HG03103 (cell line): ENCODE results near the gene SMARCA4.

Experiments used
- ATAC-seq: cut with Tn5 transposase; IDR thresholded peaks from one replicate; pipeline ENCODE4 v1.9.1; 2021; ENCODE audit warnings: low read depth; ENCODE audit not compliant: unreplicated experiment

Gene SMARCA4

DNA sequence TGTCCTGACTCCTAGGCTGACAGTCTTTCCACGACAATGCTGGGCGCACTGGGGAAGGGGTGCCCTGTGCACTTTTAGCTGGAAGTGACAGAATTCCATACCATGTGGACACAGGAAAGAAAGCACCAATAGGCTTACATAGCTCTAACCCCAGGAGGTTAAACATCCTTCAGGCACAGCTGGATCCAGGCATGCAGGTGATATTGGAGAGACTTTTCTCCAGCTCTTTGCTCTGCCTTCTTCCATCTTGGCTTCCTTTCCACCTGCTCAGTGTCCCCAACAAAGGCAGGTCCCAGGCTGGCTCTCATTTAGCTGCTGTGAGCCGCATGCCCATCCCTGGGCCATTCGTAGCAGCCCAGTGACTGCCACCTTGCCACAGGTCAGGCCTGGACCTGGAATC is 67.3 kb downstream of the SMARCA4 start:
- ATAC-seq: no peak

DNA sequence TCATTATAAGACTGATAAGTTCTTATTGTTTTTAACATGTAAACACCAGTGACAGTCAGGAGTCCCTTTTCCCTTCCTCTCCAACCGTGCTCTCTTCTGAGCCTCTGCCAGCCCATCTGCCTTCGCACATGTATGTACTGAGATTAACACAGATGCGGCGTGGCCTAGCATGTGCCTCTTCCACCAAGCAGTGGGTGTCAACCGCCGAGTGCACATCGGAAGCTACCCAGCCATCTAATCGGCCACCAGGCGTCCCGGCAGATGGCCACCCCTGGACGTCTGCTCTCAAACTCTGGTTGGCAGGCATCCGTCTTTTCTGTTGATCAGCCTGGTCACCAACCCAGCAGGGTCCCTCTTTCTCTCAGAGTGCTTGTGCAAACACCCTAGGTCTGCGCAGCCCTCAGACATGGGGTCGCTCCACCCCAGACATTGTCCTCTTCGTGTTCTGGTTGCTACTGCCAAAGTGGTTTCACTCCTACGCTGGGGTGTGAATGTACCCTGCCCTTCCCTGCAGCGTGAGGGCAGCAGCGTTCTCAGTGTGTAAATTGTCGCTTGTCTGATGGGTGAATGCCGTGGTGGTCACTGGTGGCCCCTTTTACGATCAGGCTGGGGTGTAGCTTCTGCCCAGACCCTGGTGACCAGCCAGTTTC is 70.7 kb downstream of the SMARCA4 start:
- ATAC-seq: no peak

DNA sequence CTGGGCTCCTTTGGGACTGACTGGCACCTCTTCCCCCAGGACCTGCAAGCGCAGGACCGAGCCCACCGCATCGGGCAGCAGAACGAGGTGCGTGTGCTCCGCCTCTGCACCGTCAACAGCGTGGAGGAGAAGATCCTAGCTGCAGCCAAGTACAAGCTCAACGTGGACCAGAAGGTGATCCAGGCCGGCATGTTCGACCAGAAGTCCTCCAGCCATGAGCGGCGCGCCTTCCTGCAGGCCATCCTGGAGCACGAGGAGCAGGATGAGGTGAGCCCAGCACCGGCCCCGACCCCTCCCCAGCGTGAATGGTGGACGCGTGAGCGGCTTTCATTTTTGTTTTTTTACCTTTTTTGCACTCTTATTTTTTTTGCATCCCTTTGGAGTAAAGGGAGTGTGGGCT is 72.4 kb downstream of the SMARCA4 start:
- no peak for ATAC-seq

DNA sequence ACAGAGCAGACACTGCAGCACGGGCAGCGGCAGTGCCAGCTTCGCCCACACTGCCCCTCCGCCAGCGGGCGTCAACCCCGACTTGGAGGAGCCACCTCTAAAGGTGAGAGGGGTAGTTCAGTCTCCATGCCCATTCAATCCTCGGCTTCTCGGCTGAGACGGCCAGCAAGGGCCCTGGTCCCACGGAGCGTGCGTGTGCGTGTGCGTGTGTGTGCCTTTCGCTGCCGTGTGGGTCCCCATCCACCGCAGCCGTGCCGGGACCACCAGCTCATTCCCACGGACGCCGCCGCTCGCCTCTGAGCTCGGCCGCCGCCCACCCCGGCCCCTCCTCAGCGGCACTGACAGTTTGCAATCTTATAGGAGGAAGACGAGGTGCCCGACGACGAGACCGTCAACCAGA is 72.9 kb downstream of the SMARCA4 start:
- no peak for ATAC-seq

DNA sequence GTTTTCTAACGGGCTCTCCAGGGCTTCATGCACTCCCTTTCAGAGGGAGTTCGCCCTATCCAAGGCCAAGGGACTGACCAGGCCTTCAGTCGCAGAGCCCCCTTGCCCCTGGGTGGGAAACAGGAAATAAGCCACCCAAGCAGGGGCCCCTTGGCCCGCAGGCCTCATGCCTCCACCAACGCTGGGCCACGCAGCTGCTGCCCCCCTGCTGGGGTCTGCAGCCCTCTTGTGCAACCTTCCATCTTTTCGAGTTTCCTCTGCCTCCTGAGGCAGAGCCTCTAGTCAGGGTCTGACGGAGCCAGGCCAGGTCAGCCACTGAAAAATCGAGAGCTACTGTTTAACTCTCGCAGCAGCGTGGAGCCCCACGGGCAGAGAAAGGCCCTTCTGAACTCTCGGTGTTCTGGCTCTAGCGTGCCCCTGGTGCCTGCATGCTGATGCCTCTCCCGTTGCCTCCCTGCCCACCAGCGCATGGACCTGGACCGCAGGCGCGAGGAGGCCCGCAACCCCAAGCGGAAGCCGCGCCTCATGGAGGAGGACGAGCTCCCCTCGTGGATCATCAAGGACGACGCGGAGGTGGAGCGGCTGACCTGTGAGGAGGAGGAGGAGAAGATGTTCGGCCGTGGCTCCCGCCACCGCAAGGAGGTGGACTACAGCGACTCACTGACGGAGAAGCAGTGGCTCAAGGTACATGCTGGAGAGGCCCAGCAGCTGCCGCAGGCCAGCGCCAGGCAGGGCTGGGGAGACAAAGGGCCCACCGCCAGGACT is 73.8 kb downstream of the SMARCA4 start:
- no peak for ATAC-seq

DNA sequence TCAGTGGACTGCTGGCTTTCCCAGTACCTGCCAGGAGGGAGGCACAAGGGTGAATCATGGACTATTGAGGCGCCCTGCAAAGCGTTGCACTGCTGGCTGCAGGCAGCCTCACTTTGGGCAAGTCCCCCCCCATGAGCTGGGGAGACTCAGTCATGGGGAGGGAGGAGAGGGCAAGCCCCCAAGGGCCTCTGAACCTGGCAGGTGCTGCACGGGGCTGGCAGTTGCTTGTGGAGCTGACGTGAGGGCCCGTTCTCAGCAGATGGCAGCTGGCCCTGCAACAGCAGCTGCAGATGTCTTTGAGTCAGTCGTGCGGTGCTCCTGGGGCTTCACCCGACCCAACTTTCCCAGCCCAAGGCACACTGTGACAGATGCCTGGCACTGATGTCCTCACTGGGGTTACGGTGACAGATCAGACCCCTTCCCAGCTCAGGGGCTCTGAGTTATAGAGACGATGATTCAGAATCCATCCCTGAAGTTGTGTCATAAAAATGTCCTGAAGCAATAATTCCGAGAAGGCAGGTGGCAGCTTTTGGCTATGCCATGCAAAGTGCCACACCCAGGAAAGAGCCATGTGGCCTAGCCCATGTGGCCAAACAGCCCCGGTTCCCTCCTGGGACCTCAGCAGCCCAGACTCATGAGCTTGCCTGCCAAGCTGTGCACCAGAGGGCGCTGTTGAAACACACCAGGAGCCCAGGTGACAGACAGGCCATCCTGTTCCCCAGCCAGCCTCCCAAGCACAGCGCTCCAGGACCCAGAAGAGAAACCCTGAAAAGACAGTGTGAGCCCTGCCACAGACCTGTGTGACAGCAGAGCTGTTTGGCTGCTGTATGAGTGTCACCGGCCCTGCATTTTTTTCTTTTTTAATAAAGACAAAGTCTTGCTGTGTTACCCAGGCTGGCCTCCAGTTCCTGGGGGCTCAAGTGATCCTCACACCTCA is 74.9 kb downstream of the SMARCA4 start:
- no peak for ATAC-seq

- no peak for ATAC-seq
Measured at GRCh38 chr19:11038511-11038910, 77.7 kb downstream of the SMARCA4 start.

- no peak for ATAC-seq
Measured at GRCh38 chr19:11041194-11041593, 80.4 kb downstream of the SMARCA4 start.

GRCh38 chr19:11041966-11042627 is 81.3 kb downstream of the SMARCA4 start:
- ATAC-seq: no peak

- no peak for ATAC-seq
Measured at GRCh38 chr19:11044431-11044830, 83.6 kb downstream of the SMARCA4 start.

DNA sequence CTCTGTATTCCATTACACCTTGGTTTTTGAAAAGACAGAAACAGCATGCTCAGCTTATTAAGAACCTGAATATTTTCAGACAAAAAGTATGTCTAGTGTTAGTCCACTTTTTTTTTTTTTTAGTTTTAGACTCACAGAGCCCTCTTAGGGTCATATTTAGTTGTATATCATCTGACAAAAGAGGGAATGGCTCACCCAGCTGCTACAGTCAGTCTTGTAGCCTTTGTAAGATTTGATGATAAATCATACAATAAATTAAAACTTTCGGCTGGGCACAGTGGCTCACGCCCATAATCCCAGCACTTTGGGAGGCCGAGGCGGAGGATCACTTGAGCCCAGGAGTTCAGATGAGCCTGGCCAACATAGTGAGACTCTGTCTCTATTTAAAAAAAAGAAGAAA is 84.7 kb downstream of the SMARCA4 start:
- ATAC-seq: no peak

DNA sequence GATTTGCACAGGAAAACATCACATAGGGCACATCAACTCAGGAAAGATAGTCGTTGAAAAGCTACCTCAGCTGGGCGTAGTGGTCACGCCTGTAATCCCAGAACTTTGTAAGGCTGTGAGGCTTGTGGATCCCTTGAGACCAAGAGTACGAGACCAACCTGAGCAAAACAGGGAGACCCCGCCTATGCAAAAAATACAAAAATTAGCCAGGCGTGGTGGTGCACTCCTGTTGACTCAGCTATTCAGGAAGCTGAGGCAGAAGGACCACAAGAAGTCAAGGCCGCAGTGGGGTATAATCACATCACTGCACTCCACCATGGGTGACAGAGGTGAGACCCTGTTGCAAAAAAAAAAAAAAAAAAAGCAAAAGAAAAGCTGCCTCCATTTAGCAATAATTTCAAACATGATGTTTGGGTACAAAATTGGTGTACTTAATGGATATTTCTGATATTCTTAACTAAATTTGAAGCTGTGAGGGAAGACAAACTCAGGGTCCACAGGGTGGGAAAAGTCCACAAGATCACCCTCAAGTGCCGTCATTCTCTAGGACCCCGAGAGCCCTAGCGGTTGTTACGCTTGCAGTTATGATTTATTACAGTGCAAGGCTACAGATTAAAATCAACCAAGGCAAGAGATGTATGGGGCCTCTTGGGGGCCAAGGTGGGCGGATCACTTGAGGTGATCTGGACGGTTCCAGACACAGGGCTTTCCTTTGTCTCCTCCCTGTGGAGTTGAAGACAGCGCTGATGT is 86.0 kb downstream of the SMARCA4 start:
- ATAC-seq: no peak

DNA sequence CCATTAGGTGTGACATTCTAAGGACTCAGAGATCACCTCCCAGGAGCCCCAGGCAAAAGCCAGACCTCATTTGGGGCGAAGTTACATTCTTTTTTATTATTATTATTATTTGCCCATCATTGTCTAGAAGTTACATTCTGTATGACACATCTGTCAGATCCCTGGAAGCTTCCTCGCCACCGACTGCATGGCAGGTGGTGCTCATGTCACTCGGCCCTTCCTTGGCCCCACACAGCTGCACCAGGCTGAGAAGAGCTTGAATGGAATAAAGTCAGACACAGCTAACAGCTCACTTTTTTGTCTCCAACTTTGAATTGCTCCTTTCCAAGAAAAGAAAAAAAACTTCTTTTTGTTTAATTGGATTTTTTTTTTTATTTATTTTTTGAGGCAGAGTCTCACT is 87.0 kb downstream of the SMARCA4 start:
- no peak for ATAC-seq

DNA sequence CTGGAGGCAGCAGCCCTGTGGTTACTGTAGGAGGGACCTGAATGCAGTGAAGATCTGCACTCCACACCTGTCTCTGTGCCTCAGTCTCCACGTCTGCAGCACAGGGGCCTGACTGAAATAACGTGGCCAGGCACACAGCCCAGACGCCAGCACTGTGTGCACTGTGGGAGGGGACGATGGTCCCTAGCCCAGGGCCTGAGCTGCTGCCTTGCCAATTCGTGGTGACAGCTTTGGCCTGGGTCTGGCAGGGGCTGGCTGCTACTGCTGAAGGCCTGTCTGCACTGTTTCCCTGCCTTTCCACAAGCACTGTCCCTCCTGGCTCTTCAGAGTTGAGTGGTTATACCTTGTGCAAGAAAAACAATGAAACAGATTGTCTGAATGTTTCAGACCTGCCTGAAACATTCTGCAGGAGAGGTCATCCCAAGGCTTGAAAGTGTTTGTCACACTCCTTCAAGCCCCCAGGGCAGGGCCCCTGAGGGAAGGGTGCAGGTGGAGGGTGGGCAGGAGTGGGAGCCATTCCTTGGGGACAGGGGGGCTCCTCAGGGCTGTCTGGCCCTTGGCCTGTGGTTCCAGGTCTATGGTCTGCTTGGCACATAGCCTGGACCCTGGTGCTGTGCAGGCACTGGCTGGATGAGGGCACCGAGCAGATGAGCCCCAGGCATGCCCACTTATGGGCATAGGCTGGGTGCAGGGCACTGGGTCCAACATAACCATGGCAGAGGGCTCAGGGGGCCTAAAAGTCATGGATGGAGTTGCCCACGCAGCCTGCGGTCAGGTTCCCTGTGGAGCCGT is 89.7 kb downstream of the SMARCA4 start:
- ATAC-seq: no peak

DNA sequence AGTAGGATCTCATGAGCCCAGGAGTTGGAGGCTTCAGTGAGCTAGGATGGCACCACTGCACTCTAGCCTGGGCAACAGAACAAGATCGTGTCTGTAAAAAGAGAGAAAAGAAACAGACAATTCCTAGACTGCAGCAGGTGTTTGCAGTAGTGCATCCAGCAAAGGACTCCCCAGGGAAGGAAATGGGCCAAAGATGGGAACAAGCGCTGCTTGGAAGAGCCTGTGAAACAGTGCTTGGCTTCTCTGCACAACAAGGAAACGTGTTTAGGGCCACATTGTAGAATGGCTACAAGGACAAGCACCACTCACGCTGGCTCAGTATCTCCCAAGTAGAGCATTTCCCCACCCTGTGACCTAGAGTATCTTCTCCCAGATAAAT is 93.0 kb downstream of the SMARCA4 start:
- ATAC-seq: no peak

- ATAC-seq: no peak
Measured at GRCh38 chr19:11054200-11054599, 93.4 kb downstream of the SMARCA4 start.

GRCh38 chr19:11054628-11055027 is 93.8 kb downstream of the SMARCA4 start:
- no peak for ATAC-seq

DNA sequence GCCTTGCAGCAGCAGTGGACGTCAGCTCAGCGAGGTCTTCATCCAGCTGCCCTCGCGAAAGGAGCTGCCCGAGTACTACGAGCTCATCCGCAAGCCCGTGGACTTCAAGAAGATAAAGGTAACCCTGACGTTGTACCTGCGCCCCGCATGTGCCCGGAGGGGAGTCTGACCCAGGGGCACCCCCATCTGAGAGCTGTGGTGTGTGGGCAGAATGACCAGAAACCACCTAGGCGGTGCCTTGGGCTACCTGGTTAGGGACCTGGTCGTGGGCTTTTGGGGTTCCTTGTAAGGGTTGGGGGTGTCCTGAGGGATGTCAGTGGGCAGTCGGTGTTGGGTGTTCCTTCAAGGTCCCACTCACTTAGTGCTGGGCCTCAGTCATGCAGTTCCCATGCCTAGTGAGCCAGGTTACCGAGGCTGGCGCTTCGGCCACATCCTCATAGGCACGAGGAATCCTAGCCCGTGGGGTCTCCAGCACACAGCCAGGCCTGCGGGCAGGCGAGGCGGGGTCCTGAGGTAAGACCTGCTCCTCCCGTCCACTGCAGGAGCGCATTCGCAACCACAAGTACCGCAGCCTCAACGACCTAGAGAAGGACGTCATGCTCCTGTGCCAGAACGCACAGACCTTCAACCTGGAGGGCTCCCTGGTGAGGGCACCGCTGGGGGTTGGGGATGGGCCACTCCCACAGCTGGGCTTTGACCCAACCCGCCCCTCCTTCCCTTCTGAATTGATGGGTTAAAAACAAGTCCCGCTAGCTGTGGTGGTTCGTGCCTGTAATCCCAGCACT is 97.6 kb downstream of the SMARCA4 start:
- no peak for ATAC-seq
